Stimulated activated naive B cell treated with anti-CD40 and anti-IgM and Interleukin-4, amounts not matched to agents 10 μg/mL and 1 μg/mL and 100 μg/mL, for 72 hours (primary cell): ENCODE data around the gene ELP1.
A peak's percentile ranks its signal among the peaks of the same experiment; 100 is the strongest.
"Not testable (repeated sequence)": the region's sequence is repeated elsewhere in the genome, so short reads cannot be mapped to it uniquely, and the experiment has no call there.

ENCODE experiments used
- ATAC-seq, 2 donors: fragments of 150-1000 bp; cut with Tn5 transposase; replicated peaks; 2 replicates each; pipeline ENCODE4 v1.10.0; 2021; ENCODE audit warnings: moderate library complexity in 1 of 2
- DNase-seq: peaks from one replicate; pipeline ENCODE4 v3.0.0; 2021
- H3K27ac Mint-ChIP-seq: one replicate; pipeline ENCODE4 v1.8.0; 2022; ENCODE audit warnings: mild to moderate bottlenecking, mixed read lengths
- H3K27me3 Mint-ChIP-seq, 2 donors: one replicate each; pipeline ENCODE4 v1.8.0; 2022; ENCODE audit warnings: mixed read lengths in 2 of 2
- H3K36me3 Mint-ChIP-seq, 2 donors: one replicate each; pipeline ENCODE4 v1.8.0; 2022; ENCODE audit warnings: mixed read lengths in 2 of 2, mild to moderate bottlenecking in 1 of 2
- H3K4me1 Mint-ChIP-seq, 2 donors: one replicate each; pipeline ENCODE4 v1.8.0; 2022; ENCODE audit warnings: mixed read lengths in 2 of 2, mild to moderate bottlenecking in 1 of 2
- H3K4me3 Mint-ChIP-seq, 2 donors: one replicate each; pipeline ENCODE4 v1.8.0; 2022; ENCODE audit warnings: mild to moderate bottlenecking in 2 of 2, mixed read lengths in 2 of 2, moderate library complexity in 1 of 2
- H3K9me3 Mint-ChIP-seq, 2 donors: one replicate each; pipeline ENCODE4 v1.8.0; 2022; ENCODE audit warnings: mixed read lengths in 2 of 2, mild to moderate bottlenecking in 1 of 2

ELP1 gene

GRCh38 chr9:108860764-108861163 is 73.2 kb downstream of the ELP1 start:
- no peak for ATAC-seq
- Mint-ChIP-seq H3K4me3 (no peak overlapping the region), H3K27me3 (no peaks in the 10 kb centered on the region), H3K9me3 (no peaks in the 10 kb centered on the region), H3K27ac (no peak overlapping the region), H3K36me3 (peaks cover 0 to 5% of the 10 kb centered on the region in 2 donors), H3K4me1 (peaks cover 0 to 8% of the 10 kb centered on the region in 2 donors)
- no peak for DNase-seq

DNA sequence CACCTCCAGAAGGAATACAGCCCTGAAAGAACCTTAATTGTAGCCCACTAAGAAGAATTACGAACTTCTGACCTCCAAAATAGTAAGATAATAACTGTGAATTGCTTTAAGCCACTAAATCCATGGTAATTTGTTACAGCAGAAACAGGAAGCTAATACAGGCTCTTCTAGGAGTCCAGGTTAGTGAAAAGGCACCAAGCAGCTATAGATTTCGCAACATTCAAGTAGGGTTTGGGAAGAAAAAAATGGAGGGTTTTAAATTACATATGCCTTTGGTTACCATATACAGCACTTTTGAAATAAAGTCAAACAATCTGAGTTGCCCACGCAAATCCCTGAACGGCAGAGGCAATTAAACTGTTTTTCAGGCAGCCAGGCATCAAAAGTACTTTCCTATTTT is 73.6 kb downstream of the ELP1 start:
- peaks cover 0 to 5% of the 10 kb centered on the region in 2 donors for H3K36me3 Mint-ChIP-seq
- H3K27ac Mint-ChIP-seq = no peak overlapping the region
- ATAC-seq (no peak), DNase-seq (no peak)
- no peaks in the 10 kb centered on the region for H3K9me3 Mint-ChIP-seq
- H3K4me3 Mint-ChIP-seq = no peak overlapping the region
- H3K27me3 Mint-ChIP-seq = no peaks in the 10 kb centered on the region
- H3K4me1 Mint-ChIP-seq = peaks cover 0 to 8% of the 10 kb centered on the region in 2 donors

- ATAC-seq (peak; percentile 31 to 48), DNase-seq (no peak)
- H3K9me3 Mint-ChIP-seq = no peaks in the 10 kb centered on the region
- peaks cover 0 to 8% of the 10 kb centered on the region in 2 donors for H3K4me1 Mint-ChIP-seq
- no peak overlapping the region for H3K4me3 Mint-ChIP-seq
- no peaks in the 10 kb centered on the region for H3K27me3 Mint-ChIP-seq
- peaks cover 0 to 5% of the 10 kb centered on the region in 2 donors for H3K36me3 Mint-ChIP-seq
- H3K27ac Mint-ChIP-seq = no peak overlapping the region
Observed at GRCh38 chr9:108859459-108860114, 74.3 kb downstream of the ELP1 start.

GRCh38 chr9:108857572-108857971 is 76.4 kb downstream of the ELP1 start:
- DNase-seq (no peak), ATAC-seq (no peak)
- H3K27me3 Mint-ChIP-seq = no peaks in the 10 kb centered on the region
- no peak overlapping the region for H3K27ac Mint-ChIP-seq
- no peaks in the 10 kb centered on the region for H3K9me3 Mint-ChIP-seq
- peaks cover 0 to 4% of the 10 kb centered on the region in 2 donors for H3K36me3 Mint-ChIP-seq
- H3K4me3 Mint-ChIP-seq = no peak overlapping the region
- H3K4me1 Mint-ChIP-seq = peaks cover 0 to 8% of the 10 kb centered on the region in 2 donors

DNA sequence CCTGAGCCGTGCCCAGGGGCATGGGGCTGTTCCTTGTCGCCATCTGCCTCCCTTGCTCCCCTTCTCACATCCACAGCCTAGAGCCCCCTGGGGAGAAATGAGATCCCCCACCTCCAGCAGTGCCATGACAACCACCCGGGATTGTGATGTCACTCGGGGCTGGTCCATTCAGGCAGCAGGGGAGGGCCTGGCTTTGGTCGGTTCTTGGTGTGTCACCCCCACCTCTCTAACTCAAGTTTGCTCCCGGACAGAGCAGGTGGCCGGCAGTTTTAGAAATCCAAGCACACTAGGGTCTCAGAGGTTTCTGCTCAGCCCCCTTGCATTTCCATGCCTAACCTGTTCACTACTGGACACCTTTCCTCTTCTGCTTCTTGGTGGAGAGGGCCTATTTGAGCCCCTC is 78.0 kb downstream of the ELP1 start, which contains the start of gene ACTL7B:
Gene ACTL7B (minus strand): TSS at position 99 of the 400 bp plus-strand sequence. CDS start 56 bp downstream, at position 43.
- no peaks in the 10 kb centered on the region for H3K36me3 Mint-ChIP-seq
- H3K27me3 Mint-ChIP-seq = no peaks in the 10 kb centered on the region
- H3K9me3 Mint-ChIP-seq = no peaks in the 10 kb centered on the region
- DNase-seq (no peak), ATAC-seq (no peak)
- no peak within 1 kb of the TSS for H3K27ac Mint-ChIP-seq
- H3K4me3 Mint-ChIP-seq = no peak within 1 kb of the TSS
- peaks cover 0 to 8% of the 10 kb centered on the region in 2 donors for H3K4me1 Mint-ChIP-seq

DNA sequence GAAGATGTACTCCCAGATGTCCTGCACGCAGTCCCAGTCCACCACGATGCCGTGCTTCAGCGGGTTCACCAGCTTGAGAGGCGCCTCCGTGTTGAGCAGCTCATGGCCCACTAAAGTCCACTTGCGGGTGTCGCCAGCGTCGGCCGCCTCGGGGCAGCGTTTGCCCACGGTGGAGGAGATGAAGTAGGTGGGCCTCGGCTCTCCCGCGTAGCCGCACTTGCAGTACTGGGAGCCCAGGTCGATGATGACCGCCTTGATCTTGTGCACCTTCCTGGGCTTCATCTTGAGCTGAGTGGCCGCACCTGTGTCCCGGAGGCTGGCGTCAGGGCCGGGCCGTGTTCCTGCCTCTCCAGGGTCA is 78.4 kb downstream of the ELP1 start:
- no peaks in the 10 kb centered on the region for H3K36me3 Mint-ChIP-seq
- no peaks in the 10 kb centered on the region for H3K27me3 Mint-ChIP-seq
- DNase-seq = no peak
- no peaks in the 10 kb centered on the region for H3K9me3 Mint-ChIP-seq
- ATAC-seq = no peak
- no peak overlapping the region for H3K27ac Mint-ChIP-seq
- peaks cover 0 to 8% of the 10 kb centered on the region in 2 donors for H3K4me1 Mint-ChIP-seq
- H3K4me3 Mint-ChIP-seq = no peak overlapping the region

DNA sequence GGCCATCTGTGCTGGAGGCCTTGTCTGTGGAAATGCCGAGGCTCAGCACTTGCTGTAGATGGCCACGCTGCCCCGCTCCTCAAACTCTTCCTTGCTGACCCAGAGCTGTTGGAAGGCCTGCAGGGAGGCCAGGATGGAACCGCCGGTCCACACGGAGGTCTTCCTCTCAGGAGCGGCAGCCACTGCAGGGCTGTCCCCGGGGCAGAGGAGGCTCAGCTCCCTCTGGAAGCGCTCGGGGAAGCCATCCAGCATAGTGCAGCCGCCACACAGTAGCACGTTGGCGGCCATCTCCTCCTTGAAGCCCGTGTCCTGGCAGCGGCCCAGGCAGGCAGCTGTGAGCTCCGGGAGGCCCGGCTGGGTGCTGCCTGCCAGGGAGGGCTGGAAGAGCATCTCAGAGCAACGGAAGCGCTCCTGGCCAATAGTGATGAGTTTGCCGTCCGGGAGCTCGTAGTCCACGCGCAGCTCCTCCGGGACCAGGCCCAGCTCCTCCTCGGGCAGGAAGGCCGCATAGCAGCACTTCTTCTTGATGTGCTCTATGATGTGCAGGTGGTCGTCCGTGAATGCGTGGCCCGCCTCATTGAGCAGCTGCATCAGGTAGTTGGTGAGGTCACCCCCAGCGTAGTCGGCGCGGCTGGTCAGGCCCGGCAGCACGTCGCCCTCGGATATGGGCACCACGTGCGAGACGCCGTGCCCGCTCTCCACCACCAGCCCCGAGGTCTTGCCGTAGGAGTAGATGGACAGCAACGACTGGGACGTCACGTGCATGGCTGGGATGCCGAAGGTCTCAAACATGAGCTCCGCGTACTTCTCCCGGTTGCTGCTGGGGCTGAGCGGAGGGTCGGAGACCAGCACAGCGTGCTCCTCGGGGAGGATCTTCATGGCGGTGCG is 79.0 kb downstream of the ELP1 start:
- Mint-ChIP-seq H3K4me1 (peaks cover 0 to 7% of the 10 kb centered on the region in 2 donors), H3K27me3 (no peaks in the 10 kb centered on the region), H3K36me3 (no peaks in the 10 kb centered on the region), H3K9me3 (no peaks in the 10 kb centered on the region), H3K4me3 (no peak overlapping the region), H3K27ac (no peak overlapping the region)
- DNase-seq (no peak), ATAC-seq (no peak)

DNA sequence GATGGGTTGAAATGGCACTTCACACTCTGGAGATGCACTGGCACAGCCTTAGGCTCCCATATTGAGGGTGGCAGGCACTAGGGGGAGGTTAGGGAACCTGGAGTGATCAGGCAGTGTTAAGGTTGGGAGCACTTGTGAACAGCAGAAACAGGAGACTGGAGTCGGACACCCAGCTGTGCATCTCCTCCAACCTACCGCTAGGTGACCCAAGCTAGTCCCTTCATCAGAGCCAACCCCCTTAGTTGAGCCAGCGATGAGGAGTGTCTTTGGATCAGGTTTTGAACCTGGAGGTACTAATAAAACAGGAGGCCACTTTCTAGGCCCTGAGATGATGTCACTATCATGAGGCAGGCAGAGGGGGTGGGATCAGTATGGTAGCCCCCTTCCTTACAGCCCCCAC is 79.8 kb downstream of the ELP1 start:
- no peaks in the 10 kb centered on the region for H3K9me3 Mint-ChIP-seq
- H3K27ac Mint-ChIP-seq = no peak overlapping the region
- no peak for ATAC-seq
- H3K4me3 Mint-ChIP-seq = no peak overlapping the region
- no peaks in the 10 kb centered on the region for H3K4me1 Mint-ChIP-seq
- H3K36me3 Mint-ChIP-seq = no peaks in the 10 kb centered on the region
- no peaks in the 10 kb centered on the region for H3K27me3 Mint-ChIP-seq
- DNase-seq = no peak

- no peaks in the 10 kb centered on the region for H3K27me3 Mint-ChIP-seq
- DNase-seq (no peak), ATAC-seq (no peak)
- H3K27ac Mint-ChIP-seq = no peak overlapping the region
- H3K4me1 Mint-ChIP-seq = no peaks in the 10 kb centered on the region
- H3K4me3 Mint-ChIP-seq = no peak overlapping the region
- H3K9me3 Mint-ChIP-seq = no peaks in the 10 kb centered on the region
- H3K36me3 Mint-ChIP-seq = no peaks in the 10 kb centered on the region
Observed at GRCh38 chr9:108852079-108852478, 81.8 kb downstream of the ELP1 start.

DNA sequence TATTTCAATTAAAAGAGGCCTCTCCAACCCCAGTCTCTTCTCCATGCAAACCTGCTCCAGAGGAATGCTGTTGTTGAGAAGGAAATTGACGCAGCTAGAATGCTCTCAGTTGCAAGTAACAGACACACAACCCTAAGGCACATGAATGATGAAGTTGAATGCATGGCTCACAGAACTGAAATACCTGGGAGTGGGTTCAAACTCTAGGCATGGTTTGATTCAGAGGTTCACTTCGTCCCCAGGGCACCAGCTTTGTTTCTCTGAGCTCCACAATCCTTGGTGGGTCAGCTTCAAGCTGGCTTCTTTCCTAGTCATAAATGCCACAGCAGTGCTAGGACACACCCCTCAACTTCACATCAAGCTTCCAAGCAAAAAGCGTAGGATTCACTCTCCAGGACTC is 82.8 kb downstream of the ELP1 start:
- H3K4me1 Mint-ChIP-seq = peaks cover 0 to 6% of the 10 kb centered on the region in 2 donors
- no peak overlapping the region for H3K27ac Mint-ChIP-seq
- ATAC-seq (no peak), DNase-seq (no peak)
- no peak overlapping the region for H3K4me3 Mint-ChIP-seq
- no peaks in the 10 kb centered on the region for H3K27me3 Mint-ChIP-seq
- H3K9me3 Mint-ChIP-seq = no peaks in the 10 kb centered on the region
- H3K36me3 Mint-ChIP-seq = no peaks in the 10 kb centered on the region

DNA sequence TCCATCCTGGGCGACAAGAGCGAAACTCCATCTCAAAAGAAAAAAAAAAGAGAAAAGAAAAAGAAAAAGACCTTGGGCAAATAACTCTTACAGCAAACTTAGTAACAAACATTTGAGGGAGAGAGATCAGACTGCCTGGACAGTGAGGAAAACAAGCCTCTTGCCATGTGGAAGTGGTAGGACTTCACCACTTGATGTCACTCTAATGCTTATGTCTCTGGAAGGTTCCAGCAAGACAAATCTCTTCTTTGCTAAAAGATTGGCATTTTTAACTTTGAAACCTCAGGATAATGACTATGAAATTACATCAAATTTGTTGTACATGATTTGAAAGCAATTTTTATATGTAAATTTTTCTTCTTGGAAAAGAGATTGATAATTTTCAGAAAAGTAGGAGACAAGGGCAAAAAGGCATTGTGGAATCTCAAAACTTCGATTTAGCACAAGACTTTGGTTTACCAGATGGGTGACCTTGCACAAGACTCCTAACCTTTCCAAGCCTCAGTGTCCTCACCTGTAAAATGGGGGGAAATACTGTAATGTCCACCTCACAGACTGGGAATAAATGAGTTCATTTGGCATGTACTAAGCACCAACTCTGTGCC is 83.5 kb downstream of the ELP1 start:
- H3K27ac Mint-ChIP-seq = no peak overlapping the region
- H3K9me3 Mint-ChIP-seq = no peaks in the 10 kb centered on the region
- H3K4me3 Mint-ChIP-seq = no peak overlapping the region
- no peaks in the 10 kb centered on the region for H3K27me3 Mint-ChIP-seq
- ATAC-seq = no peak
- H3K4me1 Mint-ChIP-seq = peaks cover 0 to 9% of the 10 kb centered on the region in 2 donors
- no peaks in the 10 kb centered on the region for H3K36me3 Mint-ChIP-seq
- DNase-seq = no peak

DNA sequence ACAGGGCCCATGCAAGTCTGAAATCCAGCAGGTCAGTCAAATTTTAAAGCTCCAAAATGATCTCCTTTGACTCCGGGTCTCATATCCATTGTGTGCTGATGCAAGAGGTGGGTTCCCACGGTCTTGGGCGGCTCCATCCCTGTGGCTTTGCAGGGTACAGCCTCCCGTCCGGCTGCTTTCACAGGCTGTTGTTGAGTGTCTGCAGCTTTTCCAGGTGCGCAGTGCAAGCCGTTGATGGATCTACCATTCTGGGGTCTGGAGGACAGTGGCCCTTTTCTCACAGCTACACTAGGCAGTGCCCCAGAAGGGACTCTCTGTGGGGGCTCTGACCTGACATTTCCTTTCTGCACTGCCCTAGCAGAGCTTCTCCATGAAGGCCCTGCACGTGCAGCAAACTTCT is 85.6 kb downstream of the ELP1 start:
- not testable (repeated sequence) for H3K4me3 Mint-ChIP-seq, ATAC-seq, H3K27me3 Mint-ChIP-seq, H3K27ac Mint-ChIP-seq, H3K36me3 Mint-ChIP-seq, DNase-seq, H3K9me3 Mint-ChIP-seq, H3K4me1 Mint-ChIP-seq

GRCh38 chr9:108845947-108846346 is 88.0 kb downstream of the ELP1 start:
- Mint-ChIP-seq H3K4me3 (no peak overlapping the region), H3K4me1 (peaks cover 10 to 22% of the 10 kb centered on the region in 2 donors), H3K27me3 (no peaks in the 10 kb centered on the region), H3K36me3 (no peaks in the 10 kb centered on the region), H3K9me3 (no peaks in the 10 kb centered on the region), H3K27ac (no peak overlapping the region)
- no peak for ATAC-seq
- no peak for DNase-seq

GRCh38 chr9:108845507-108845906 is 88.4 kb downstream of the ELP1 start:
- H3K36me3 Mint-ChIP-seq = no peaks in the 10 kb centered on the region
- no peaks in the 10 kb centered on the region for H3K9me3 Mint-ChIP-seq
- no peak overlapping the region for H3K27ac Mint-ChIP-seq

DNA sequence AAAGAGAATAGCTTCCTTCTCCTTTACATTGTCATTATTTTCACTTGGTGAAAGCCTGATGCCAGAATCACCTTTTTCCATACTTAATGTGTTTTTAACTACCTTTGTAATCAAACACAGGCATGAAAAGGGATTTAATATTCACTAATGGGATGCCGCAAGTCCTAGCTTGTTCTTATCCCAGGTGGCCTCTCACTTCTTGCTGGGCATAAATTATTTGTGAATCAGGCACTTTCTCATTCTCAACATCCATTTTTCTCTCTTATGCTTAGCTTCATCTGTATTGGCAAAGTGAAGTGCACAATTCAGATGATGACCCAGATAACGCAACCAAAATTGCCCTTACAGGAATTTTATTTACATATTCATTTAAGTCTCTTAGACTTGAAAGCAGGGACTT is 89.1 kb downstream of the ELP1 start:
- no peak for ATAC-seq
- Mint-ChIP-seq H3K36me3 (no peaks in the 10 kb centered on the region), H3K9me3 (no peaks in the 10 kb centered on the region)

More at GRCh38 chr9:108845507-108845906, 88.4 kb downstream of the ELP1 start:
- ATAC-seq (no peak), DNase-seq (no peak)
- Mint-ChIP-seq H3K27me3 (no peaks in the 10 kb centered on the region), H3K4me1 (peaks cover 10 to 22% of the 10 kb centered on the region in 2 donors), H3K4me3 (no peak overlapping the region)

More for the DNA sequence above, 89.1 kb downstream of the ELP1 start:
- no peak overlapping the region for H3K4me3 Mint-ChIP-seq
- no peak for DNase-seq
- no peak overlapping the region for H3K27ac Mint-ChIP-seq
- no peaks in the 10 kb centered on the region for H3K27me3 Mint-ChIP-seq
- peaks cover 10 to 22% of the 10 kb centered on the region in 2 donors for H3K4me1 Mint-ChIP-seq
